Uterus (tissue), 4 donors: ENCODE data around the gene RNF114. TPM values are rescaled to one million over a fixed set of nuclear protein-coding genes. Genes with fewer than 3 reads are reported as not detected.
"Not testable (repeated sequence)": the region's sequence is repeated elsewhere in the genome, so short reads cannot be mapped to it uniquely, and the experiment has no call there.

Experiments
- DNase-seq, 2 donors: peaks; one replicate each; pipeline ENCODE4 v3.0.0-alpha.2; 2019 to 2020
- H3K27ac ChIP-seq, 2 donors: fragments of 200-600 bp; sonication (generic); 1 replicate in 1 of 2; 2 replicates in 1 of 2; pipeline ENCODE4 v1.5.1; 2016 to 2018
- H3K27me3 ChIP-seq, 2 donors: fragments of 200-600 bp; sonication (generic); one replicate each; pipeline ENCODE4 v1.5.1; 2018 to 2019; ENCODE audit warnings: control low read depth in 1 of 2
- H3K36me3 ChIP-seq, 2 donors: fragments of 200-600 bp; sonication (generic); one replicate each; pipeline ENCODE4 v1.5.1; 2019; ENCODE audit warnings: control low read depth in 1 of 2
- H3K4me1 ChIP-seq, 2 donors: fragments of 200-600 bp; sonication (generic); one replicate each; pipeline ENCODE4 v1.5.1; 2018 to 2019; ENCODE audit warnings: control low read depth in 1 of 2
- H3K4me3 ChIP-seq, 2 donors: fragments of 200-600 bp; sonication (generic); 1 replicate in 1 of 2; 2 replicates in 1 of 2; pipeline ENCODE4 v1.5.1; 2018 to 2019; ENCODE audit warnings: mild to moderate bottlenecking in 1 of 2
- H3K9me3 ChIP-seq, 2 donors: fragments of 200-600 bp; sonication (generic); one replicate each; pipeline ENCODE4 v1.5.1; 2019; ENCODE audit warnings: control low read depth in 1 of 2
- CTCF ChIP-seq, 4 experiments: fragments of 200-600 bp in 2 of 4; fragments of 450-650 bp in 2 of 4; sonication (generic) in 2 of 4; IDR thresholded peaks; one replicate each; pipeline ENCODE4 v1.5.1; 2016 to 2019; ENCODE audit warnings: antibody characterized with exemption in 4 of 4, mild to moderate bottlenecking in 2 of 4, moderate library complexity in 1 of 4
- POLR2A ChIP-seq, 2 donors: fragments of 450-650 bp; IDR thresholded peaks; one replicate each; pipeline ENCODE4 v1.6.1; 2016; ENCODE audit warnings: antibody characterized with exemption in 2 of 2, mild to moderate bottlenecking in 1 of 2, moderate library complexity in 1 of 2
- intact Hi-C: fragments of 100-400 bp; cut with DNase I; formaldehyde crosslinking; loops from one replicate; pipeline ENCODE4 v1.15.1; 2023; ENCODE audit warnings: low total_unique reads
- total RNA-seq, 4 donors: library from RNA; depleted of rRNA in 3 of 4; stranded (reverse); fragments of >200 nt in 3 of 4; gene quantifications; one replicate each; pipeline versions ENCODE4 v1.1.0 to v1.2.4, GENCODE V29; 2014 to 2023
- donor health status: DM: yes; HTN: yes; CAD: no.

The RNF114 gene
- total RNA-seq, 4 donors from 2014 or later: 37.6 to 118 (median 88.0) TPM

DNA sequence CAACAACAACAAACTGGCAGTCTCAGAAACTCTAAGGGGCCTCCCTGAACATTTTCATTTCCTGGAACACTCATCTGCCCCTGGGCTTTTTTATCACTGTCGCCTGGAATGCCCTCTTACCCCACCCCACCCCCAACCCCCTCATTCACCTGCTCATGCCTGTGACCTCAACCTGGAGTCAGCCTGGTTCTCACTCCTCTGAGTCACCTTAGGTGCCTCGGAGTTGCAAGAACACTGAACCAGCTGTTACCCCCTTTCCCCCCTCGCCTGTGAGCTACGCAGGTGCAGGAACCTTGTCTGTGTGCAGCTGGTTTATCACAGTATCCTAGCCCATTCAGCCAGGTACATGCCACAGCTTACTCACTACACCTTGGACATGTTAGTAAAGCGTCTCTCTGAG is 33.7 kb downstream of the RNF114 start:
- H3K27me3 ChIP-seq: no peaks in the 10 kb centered on the region
- H3K4me1 ChIP-seq: no peaks in the 10 kb centered on the region
- no peak overlapping the region for H3K27ac ChIP-seq
- no peaks in the 10 kb centered on the region for H3K36me3 ChIP-seq
- no peak overlapping the region for H3K4me3 ChIP-seq
- H3K9me3 ChIP-seq: no peaks in the 10 kb centered on the region
- no peak for DNase-seq
- intact Hi-C loops: no loop called here
- no peak for TF ChIP-seq POLR2A (IDR thresholded peaks at IDR 0.05)
- TF ChIP-seq CTCF (IDR thresholded peaks at IDR 0.05): no peak

DNA sequence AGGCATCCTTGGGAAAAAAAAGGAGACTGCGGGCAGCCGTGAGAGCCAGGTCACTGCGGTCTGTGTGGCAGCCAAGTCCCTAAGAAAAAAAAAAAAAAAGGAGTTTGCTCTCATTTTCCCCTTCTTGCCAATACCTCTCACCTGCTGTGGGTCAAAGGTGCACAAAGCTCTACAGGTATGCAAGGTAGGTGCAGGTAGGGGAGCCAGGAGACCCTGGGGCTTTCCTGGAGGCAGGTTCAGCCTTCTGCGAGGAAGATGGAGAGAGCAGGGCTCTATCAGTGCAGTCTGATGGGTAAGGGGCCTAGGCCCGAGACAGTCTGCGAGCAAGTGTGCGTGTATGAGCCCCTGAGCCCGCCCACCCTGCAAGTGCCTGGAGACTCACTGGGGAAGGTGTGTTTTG is 34.3 kb downstream of the RNF114 start:
- no peaks in the 10 kb centered on the region for H3K27me3 ChIP-seq
- no peaks in the 10 kb centered on the region for H3K36me3 ChIP-seq
- no peaks in the 10 kb centered on the region for H3K9me3 ChIP-seq
- no peak overlapping the region for H3K27ac ChIP-seq
- intact Hi-C loops: no loop called here
- DNase-seq: no peak
- TF ChIP-seq CTCF (IDR thresholded peaks at IDR 0.05) (no peak), POLR2A (IDR thresholded peaks at IDR 0.05) (no peak)
- H3K4me1 ChIP-seq: no peaks in the 10 kb centered on the region
- H3K4me3 ChIP-seq: no peak overlapping the region

DNA sequence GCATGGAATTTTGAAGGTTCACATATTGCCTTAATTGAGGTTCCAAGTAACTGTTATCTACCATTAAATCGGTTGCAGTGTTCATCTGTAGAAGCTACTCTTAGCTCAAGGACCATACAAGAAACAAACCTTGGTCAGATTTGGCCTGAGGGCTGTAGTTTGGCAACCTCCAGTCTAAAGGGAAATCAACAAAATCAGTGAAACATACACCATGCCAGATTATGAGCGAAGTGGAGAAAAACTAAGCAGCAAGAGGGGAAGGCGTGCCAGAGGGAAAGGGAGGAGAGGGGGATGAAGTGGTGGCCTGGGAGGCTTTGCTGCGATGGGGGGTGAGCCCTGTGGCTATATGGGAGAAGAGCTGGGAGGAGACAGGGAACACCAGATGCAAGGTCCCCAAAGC is 37.8 kb downstream of the RNF114 start:
- Histone ChIP-seq H3K4me1 (no peaks in the 10 kb centered on the region), H3K4me3 (no peak overlapping the region), H3K36me3 (no peaks in the 10 kb centered on the region), H3K27me3 (no peaks in the 10 kb centered on the region), H3K27ac (no peak overlapping the region), H3K9me3 (no peaks in the 10 kb centered on the region)
- DNase-seq: no peak
- TF ChIP-seq CTCF (IDR thresholded peaks at IDR 0.05): no peak
- no peak for TF ChIP-seq POLR2A (IDR thresholded peaks at IDR 0.05)
- intact Hi-C loops: no loop called here

- H3K27ac ChIP-seq: no peak overlapping the region
- intact Hi-C loops: no loop called here
- no peaks in the 10 kb centered on the region for H3K36me3 ChIP-seq
- no peaks in the 10 kb centered on the region for H3K4me1 ChIP-seq
- DNase-seq: no peak
- no peaks in the 10 kb centered on the region for H3K9me3 ChIP-seq
- TF ChIP-seq CTCF (IDR thresholded peaks at IDR 0.05) (no peak), POLR2A (IDR thresholded peaks at IDR 0.05) (no peak)
- H3K4me3 ChIP-seq: no peak overlapping the region
- no peaks in the 10 kb centered on the region for H3K27me3 ChIP-seq
These were observed 40.3 kb downstream of the RNF114 start for GRCh38 chr20:49976542-49976941.

- DNase-seq, intact Hi-C loops: not testable (repeated sequence)
These were observed 41.5 kb downstream of the RNF114 start for GRCh38 chr20:49977740-49978139.

DNA sequence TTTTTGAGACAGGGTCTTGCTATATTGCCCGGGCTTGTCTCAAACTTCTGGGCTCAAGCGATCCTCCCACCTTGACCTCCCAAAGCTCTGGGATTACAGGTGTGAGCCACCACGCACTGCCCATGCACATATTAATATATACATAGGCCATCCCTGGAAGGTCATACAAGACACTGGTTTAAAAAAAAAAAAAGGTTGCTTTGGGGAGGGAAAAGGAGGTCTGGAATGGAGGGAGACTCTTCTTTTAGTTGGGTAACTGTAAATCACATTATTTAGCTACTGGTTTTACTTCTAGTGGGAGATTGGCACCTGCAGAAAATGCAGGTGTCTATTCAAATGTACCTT is 42.5 kb downstream of the RNF114 start:
- H3K27ac ChIP-seq: no peak overlapping the region
- TF ChIP-seq CTCF (IDR thresholded peaks at IDR 0.05) (no peak), POLR2A (IDR thresholded peaks at IDR 0.05) (no peak)
- H3K27me3 ChIP-seq: no peaks in the 10 kb centered on the region
- H3K4me1 ChIP-seq: peaks cover 0 to 15% of the 10 kb centered on the region in 2 donors
- H3K9me3 ChIP-seq: no peaks in the 10 kb centered on the region
- H3K36me3 ChIP-seq: no peaks in the 10 kb centered on the region
- intact Hi-C loops: no loop called here
- H3K4me3 ChIP-seq: no peak overlapping the region
- DNase-seq: no peak

More at GRCh38 chr20:49977740-49978139, 41.5 kb downstream of the RNF114 start:
- not testable (repeated sequence) for H3K9me3 ChIP-seq, H3K36me3 ChIP-seq, H3K4me1 ChIP-seq, H3K4me3 ChIP-seq, H3K27ac ChIP-seq, H3K27me3 ChIP-seq
